Measurements from ENCODE around the gene OR14A16.

Gene OR14A16

GRCh38 chr1:247824023-247824422, at the start of gene OR14A16:
Gene OR14A16, minus strand, starts transcription at chr1:247824119. Its CDS starts 8,390 bp downstream, at chr1:247815729.
- Mint-ChIP-seq H3K27ac (ENCODE audit: low read depth) (no peak within 1 kb of the TSS), H3K27me3 (no peaks in the 10 kb centered on the region), H3K9me3 (no peaks in the 10 kb centered on the region), H3K36me3 (ENCODE audit: insufficient read depth) (no peaks in the 10 kb centered on the region), H3K4me3 (no peak within 1 kb of the TSS), H3K4me1 (no peaks in the 10 kb centered on the region)
- DNase-seq (ENCODE audit: low spot score in 2 of 2): no peak
- ATAC-seq (replicated peaks; ENCODE audit: extremely low read depth, poor library complexity, severe bottlenecking): no peak

- Mint-ChIP-seq H3K9me3 (peaks cover 6% of the 10 kb centered on the region), H3K4me3 (no peak overlapping the region), H3K4me1 (no peaks in the 10 kb centered on the region), H3K27me3 (peaks cover 11% of the 10 kb centered on the region), H3K27ac (ENCODE audit: low read depth) (no peak overlapping the region), H3K36me3 (ENCODE audit: insufficient read depth) (no peaks in the 10 kb centered on the region)
- DNase-seq (ENCODE audit: low spot score in 2 of 2) (no peak), ATAC-seq (replicated peaks; ENCODE audit: extremely low read depth, poor library complexity, severe bottlenecking) (no peak)
Observed at GRCh38 chr1:247865416-247865815, 41.5 kb upstream of the OR14A16 start.

- peaks cover 3% of the 10 kb centered on the region for H3K9me3 Mint-ChIP-seq
- H3K27me3 Mint-ChIP-seq: peaks cover 15% of the 10 kb centered on the region
- no peaks in the 10 kb centered on the region for H3K4me1 Mint-ChIP-seq
- H3K4me3 Mint-ChIP-seq: no peak overlapping the region
- no peaks in the 10 kb centered on the region for H3K36me3 Mint-ChIP-seq (ENCODE audit: insufficient read depth)
- no peak for DNase-seq (ENCODE audit: low spot score in 2 of 2)
- H3K27ac Mint-ChIP-seq (ENCODE audit: low read depth): no peak overlapping the region
- ATAC-seq (replicated peaks; ENCODE audit: extremely low read depth, poor library complexity, severe bottlenecking): no peak
Observed at GRCh38 chr1:247864644-247865043, 40.7 kb upstream of the OR14A16 start.

GRCh38 chr1:247862756-247863155, 38.8 kb upstream of the OR14A16 start:
- no peaks in the 10 kb centered on the region for H3K9me3 Mint-ChIP-seq
- no peak for ATAC-seq (replicated peaks; ENCODE audit: extremely low read depth, poor library complexity, severe bottlenecking)

GRCh38 chr1:247857985-247858619, 34.2 kb upstream of the OR14A16 start:
- DNase-seq (ENCODE audit: low spot score in 2 of 2) (no peak), ATAC-seq (replicated peaks; ENCODE audit: extremely low read depth, poor library complexity, severe bottlenecking) (no peak)
- Mint-ChIP-seq H3K9me3 (no peaks in the 10 kb centered on the region), H3K36me3 (ENCODE audit: insufficient read depth) (peaks cover 4% of the 10 kb centered on the region), H3K4me3 (peak overlapping the region; percentile 56), H3K27me3 (peaks cover 46% of the 10 kb centered on the region), H3K27ac (ENCODE audit: low read depth) (no peak overlapping the region), H3K4me1 (no peaks in the 10 kb centered on the region)

More at GRCh38 chr1:247862756-247863155, 38.8 kb upstream of the OR14A16 start:
- H3K4me3 Mint-ChIP-seq: no peak overlapping the region
- no peak for DNase-seq (ENCODE audit: low spot score in 2 of 2)
- peaks cover 22% of the 10 kb centered on the region for H3K27me3 Mint-ChIP-seq
- H3K27ac Mint-ChIP-seq (ENCODE audit: low read depth): no peak overlapping the region
- no peaks in the 10 kb centered on the region for H3K4me1 Mint-ChIP-seq
- H3K36me3 Mint-ChIP-seq (ENCODE audit: insufficient read depth): peaks cover 1% of the 10 kb centered on the region

GRCh38 chr1:247857069-247857984, 33.4 kb upstream of the OR14A16 start, which contains the start of gene TRIM58:
Gene TRIM58, plus strand, starts transcription at chr1:247857187. Its CDS starts 60 bp downstream, at chr1:247857247.
- DNase-seq (ENCODE audit: low spot score in 2 of 2): no peak
- Mint-ChIP-seq H3K27ac (ENCODE audit: low read depth) (no peak within 1 kb of the TSS), H3K36me3 (ENCODE audit: insufficient read depth) (peaks cover 4% of the 10 kb centered on the region), H3K4me3 (peak within 1 kb of the TSS; percentile 56), H3K4me1 (no peaks in the 10 kb centered on the region), H3K9me3 (no peaks in the 10 kb centered on the region), H3K27me3 (peaks cover 46% of the 10 kb centered on the region)
- peak; percentile 32 for ATAC-seq (replicated peaks; ENCODE audit: extremely low read depth, poor library complexity, severe bottlenecking)

GRCh38 chr1:247855911-247856310, 32.0 kb upstream of the OR14A16 start:
- H3K27me3 Mint-ChIP-seq: peaks cover 49% of the 10 kb centered on the region
- DNase-seq (ENCODE audit: low spot score in 2 of 2) (no peak), ATAC-seq (replicated peaks; ENCODE audit: extremely low read depth, poor library complexity, severe bottlenecking) (no peak)
- no peaks in the 10 kb centered on the region for H3K9me3 Mint-ChIP-seq
- H3K36me3 Mint-ChIP-seq (ENCODE audit: insufficient read depth): peaks cover 4% of the 10 kb centered on the region
- no peaks in the 10 kb centered on the region for H3K4me1 Mint-ChIP-seq
- no peak overlapping the region for H3K27ac Mint-ChIP-seq (ENCODE audit: low read depth)
- peak overlapping the region; percentile 33 for H3K4me3 Mint-ChIP-seq

GRCh38 chr1:247854899-247855545, 31.1 kb upstream of the OR14A16 start:
- no peak overlapping the region for H3K27ac Mint-ChIP-seq (ENCODE audit: low read depth)
- peaks cover 42% of the 10 kb centered on the region for H3K27me3 Mint-ChIP-seq

GRCh38 chr1:247849616-247850015, 25.7 kb upstream of the OR14A16 start:
- DNase-seq (ENCODE audit: low spot score in 2 of 2) (no peak), ATAC-seq (replicated peaks; ENCODE audit: extremely low read depth, poor library complexity, severe bottlenecking) (no peak)
- Mint-ChIP-seq H3K9me3 (no peaks in the 10 kb centered on the region), H3K36me3 (ENCODE audit: insufficient read depth) (peaks cover 3% of the 10 kb centered on the region), H3K4me3 (no peak overlapping the region), H3K27ac (ENCODE audit: low read depth) (no peak overlapping the region), H3K4me1 (no peaks in the 10 kb centered on the region), H3K27me3 (peaks cover 10% of the 10 kb centered on the region)

More at GRCh38 chr1:247854899-247855545, 31.1 kb upstream of the OR14A16 start:
- no peak overlapping the region for H3K4me3 Mint-ChIP-seq
- DNase-seq (ENCODE audit: low spot score in 2 of 2) (no peak), ATAC-seq (replicated peaks; ENCODE audit: extremely low read depth, poor library complexity, severe bottlenecking) (no peak)
- H3K36me3 Mint-ChIP-seq (ENCODE audit: insufficient read depth): peaks cover 4% of the 10 kb centered on the region
- no peaks in the 10 kb centered on the region for H3K9me3 Mint-ChIP-seq
- no peaks in the 10 kb centered on the region for H3K4me1 Mint-ChIP-seq

GRCh38 chr1:247848346-247848745, 24.4 kb upstream of the OR14A16 start:
- H3K4me1 Mint-ChIP-seq: no peaks in the 10 kb centered on the region
- H3K36me3 Mint-ChIP-seq (ENCODE audit: insufficient read depth): peaks cover 2% of the 10 kb centered on the region
- no peaks in the 10 kb centered on the region for H3K9me3 Mint-ChIP-seq
- DNase-seq (ENCODE audit: low spot score in 2 of 2) (no peak), ATAC-seq (replicated peaks; ENCODE audit: extremely low read depth, poor library complexity, severe bottlenecking) (no peak)
- H3K27ac Mint-ChIP-seq (ENCODE audit: low read depth): no peak overlapping the region
- peaks cover 10% of the 10 kb centered on the region for H3K27me3 Mint-ChIP-seq
- H3K4me3 Mint-ChIP-seq: no peak overlapping the region

GRCh38 chr1:247845693-247846017, 21.7 kb upstream of the OR14A16 start:
- no peaks in the 10 kb centered on the region for H3K27me3 Mint-ChIP-seq
- H3K27ac Mint-ChIP-seq (ENCODE audit: low read depth): no peak overlapping the region
- no peak for ATAC-seq (replicated peaks; ENCODE audit: extremely low read depth, poor library complexity, severe bottlenecking)
- DNase-seq (ENCODE audit: low spot score in 2 of 2): no peak
- H3K4me3 Mint-ChIP-seq: no peak overlapping the region
- no peaks in the 10 kb centered on the region for H3K4me1 Mint-ChIP-seq
- no peaks in the 10 kb centered on the region for H3K36me3 Mint-ChIP-seq (ENCODE audit: insufficient read depth)
- H3K9me3 Mint-ChIP-seq: no peaks in the 10 kb centered on the region

GRCh38 chr1:247845011-247845692, 21.2 kb upstream of the OR14A16 start:
- H3K4me1 Mint-ChIP-seq: no peaks in the 10 kb centered on the region
- DNase-seq (ENCODE audit: low spot score in 2 of 2) (no peak), ATAC-seq (replicated peaks; ENCODE audit: extremely low read depth, poor library complexity, severe bottlenecking) (no peak)
- no peaks in the 10 kb centered on the region for H3K36me3 Mint-ChIP-seq (ENCODE audit: insufficient read depth)
- no peaks in the 10 kb centered on the region for H3K9me3 Mint-ChIP-seq
- no peaks in the 10 kb centered on the region for H3K27me3 Mint-ChIP-seq
- no peak overlapping the region for H3K4me3 Mint-ChIP-seq
- H3K27ac Mint-ChIP-seq (ENCODE audit: low read depth): no peak overlapping the region

Measured in central memory CD8-positive, alpha-beta T cell (primary cell).